GM19351 (cell line): ENCODE data around the gene AACS.

Experiments
- ATAC-seq: cut with Tn5 transposase; IDR thresholded peaks from one replicate; pipeline ENCODE4 v1.9.1; 2021; ENCODE audit warnings: mild to moderate bottlenecking, moderate library complexity; ENCODE audit not compliant: unreplicated experiment

Gene AACS

GRCh38 chr12:125149160-125150108 is 84.2 kb downstream of the AACS start:
- peak; percentile 92 for ATAC-seq

DNA sequence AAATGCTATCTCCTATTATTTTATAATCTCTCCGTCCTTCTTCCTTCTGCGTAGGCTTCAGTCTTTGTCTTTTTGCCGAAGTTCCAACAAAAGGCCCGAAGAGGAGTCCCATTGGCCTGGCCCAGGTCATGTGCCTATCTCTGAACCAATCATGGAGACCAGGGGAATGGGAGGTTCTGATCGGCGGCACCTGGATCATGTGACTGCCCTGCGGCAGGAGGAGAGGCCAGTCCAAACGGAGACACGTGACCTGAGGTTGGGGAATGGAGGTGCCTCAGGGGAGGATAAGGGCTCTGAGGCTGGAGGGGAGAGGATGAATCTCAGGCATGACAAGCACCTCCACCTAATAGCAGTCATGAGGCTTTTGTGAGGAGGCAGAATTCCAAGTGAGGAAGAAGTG is 86.0 kb downstream of the AACS start:
- ATAC-seq, result no peak

GRCh38 chr12:125152463-125152862 is 87.2 kb downstream of the AACS start:
- ATAC-seq, result no peak

DNA sequence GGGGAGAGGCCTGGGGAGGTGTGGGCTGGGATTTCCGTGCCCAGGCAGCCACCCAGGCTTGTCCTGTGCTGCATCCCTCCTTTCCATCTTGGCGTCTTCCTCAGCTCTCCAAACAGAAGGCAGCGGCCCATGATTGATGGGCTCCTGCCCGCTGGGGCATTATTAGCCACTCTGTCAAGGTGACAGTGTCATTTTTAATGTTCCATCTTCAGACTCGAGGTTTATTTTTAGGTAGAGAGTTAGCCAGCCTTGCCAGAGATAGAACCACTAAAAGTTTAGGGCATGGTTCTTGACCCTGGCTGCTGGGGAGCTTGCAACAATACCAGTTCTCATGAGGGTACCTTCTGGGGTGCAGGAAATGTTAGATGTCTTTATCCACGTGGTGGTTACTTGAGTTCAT is 90.1 kb downstream of the AACS start:
- no peak for ATAC-seq

DNA sequence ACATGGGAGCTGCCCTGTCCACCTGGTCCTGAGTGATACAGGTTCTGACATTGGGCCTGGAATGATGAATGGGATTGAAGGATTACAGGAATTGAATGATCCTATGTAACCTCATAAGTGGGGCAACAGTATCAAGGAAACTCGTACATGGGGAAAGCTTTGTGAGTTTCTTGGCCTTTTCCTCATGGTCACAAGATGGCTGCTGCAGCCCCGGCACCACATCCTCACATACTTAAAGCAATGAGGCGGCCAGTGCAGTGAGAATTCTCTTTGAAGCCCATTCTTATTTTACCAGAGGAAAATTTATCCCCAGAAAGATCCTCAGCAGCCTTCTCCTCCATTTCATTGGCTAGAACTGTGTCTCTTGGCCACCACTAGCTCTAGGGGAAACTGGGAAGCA is 91.9 kb downstream of the AACS start:
- ATAC-seq, result no peak

- ATAC-seq, result no peak
Measured at GRCh38 chr12:125159702-125160101, 94.5 kb downstream of the AACS start.

- ATAC-seq, result no peak
Measured at GRCh38 chr12:125160281-125160955, 95.2 kb downstream of the AACS start.

- no peak for ATAC-seq
Measured at GRCh38 chr12:125161712-125162022, 96.4 kb downstream of the AACS start.

GRCh38 chr12:125162489-125163028 is 97.3 kb downstream of the AACS start:
- no peak for ATAC-seq

DNA sequence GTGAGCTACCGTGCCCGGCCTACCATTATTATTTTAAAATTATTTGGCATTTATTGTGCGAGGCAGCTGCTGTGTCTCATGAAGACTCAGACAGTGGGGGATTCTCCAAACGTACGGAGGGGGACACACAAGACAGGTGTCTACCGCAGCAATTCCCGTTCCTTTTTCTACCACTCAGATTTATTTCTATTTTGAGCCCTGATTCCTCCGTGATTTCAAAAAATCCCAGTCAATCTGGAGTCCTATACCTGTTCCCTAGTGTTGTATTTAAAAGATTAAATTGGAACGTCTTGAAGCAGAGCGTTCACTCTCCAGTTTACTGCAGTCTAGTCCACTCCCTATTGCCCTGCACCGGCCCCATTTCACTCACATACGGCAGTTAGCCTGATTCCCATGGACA is 97.9 kb downstream of the AACS start:
- no peak for ATAC-seq

DNA sequence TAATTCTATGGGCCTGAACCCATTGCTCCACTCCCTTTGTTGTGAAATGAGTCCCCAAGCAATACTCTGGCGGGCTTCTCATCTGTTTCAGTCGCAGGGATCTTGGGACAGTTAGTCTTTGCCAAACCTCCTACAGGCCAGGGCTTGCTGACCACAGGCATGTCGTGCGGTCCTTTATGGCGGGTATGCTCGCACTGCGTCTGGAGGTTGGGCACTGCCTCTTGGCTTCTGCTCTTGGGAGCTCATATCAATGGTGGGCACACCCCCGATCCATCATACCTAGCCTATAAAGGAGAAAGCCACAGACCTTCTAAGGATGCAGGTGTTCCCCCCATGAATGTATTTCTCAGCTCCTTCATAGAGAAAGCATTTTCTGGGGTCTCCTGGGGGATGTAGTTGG is 99.3 kb downstream of the AACS start:
- no peak for ATAC-seq

DNA sequence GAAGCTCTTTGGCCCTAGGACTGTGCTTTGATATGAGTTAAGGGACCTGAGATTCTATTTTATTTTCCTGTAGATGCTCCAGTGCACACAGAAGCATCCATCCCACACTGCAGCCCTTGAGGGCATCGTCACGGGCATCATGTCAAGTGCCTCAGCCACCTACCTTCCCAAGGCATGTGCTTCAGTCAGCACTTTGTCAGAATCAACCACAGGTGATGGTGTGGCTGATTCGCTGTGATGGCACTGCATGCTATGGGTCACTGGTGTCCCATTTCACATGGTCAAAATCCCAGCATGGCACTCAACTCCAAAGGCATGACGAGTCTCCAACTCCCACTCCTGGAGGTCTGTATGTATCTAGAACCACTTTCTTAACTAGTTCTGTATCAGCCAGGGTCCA is 100.8 kb downstream of the AACS start:
- no peak for ATAC-seq

DNA sequence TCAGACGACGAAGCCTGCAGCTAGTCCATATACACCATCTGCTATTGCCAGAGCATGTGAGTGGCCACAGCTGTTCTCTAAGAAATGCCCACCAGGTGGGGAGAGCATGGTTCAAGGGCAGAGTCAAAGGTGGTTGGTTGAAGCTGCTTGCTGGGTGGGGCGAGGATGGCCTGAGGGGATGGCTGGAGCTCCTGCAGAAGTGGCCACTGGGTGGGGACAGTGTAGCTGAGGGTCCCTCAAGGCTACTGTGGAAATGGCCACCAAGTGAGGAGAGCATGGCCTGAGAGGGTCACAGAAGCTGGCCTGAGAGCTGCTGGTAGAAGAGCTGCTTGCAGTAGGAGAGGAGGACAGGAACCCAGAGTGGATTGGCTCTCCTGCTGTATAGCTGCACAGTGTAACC is 102.4 kb downstream of the AACS start:
- ATAC-seq, result no peak

GRCh38 chr12:125169451-125169850 is 104.2 kb downstream of the AACS start:
- no peak for ATAC-seq

DNA sequence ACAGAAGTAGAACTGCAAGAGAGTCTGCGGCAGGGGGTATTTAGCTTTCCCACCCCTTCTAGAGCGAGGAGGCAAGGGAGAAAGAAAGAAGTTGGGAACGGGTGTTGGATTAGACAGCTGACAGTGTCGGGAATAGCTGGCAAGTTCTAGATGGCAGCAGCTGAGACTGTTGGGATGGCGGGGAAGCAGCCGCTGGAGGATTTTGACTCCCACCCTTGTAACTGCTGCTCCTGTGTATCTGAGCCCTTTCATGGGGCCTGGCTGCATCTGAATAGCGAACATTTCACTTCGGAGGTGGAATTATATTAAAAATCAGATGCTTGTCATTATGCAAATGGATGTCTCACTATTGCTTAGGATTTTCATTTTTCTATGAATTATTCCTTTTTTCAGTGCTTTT is 104.6 kb downstream of the AACS start:
- ATAC-seq, result no peak

- ATAC-seq, result no peak
Measured at GRCh38 chr12:125171267-125171666, 106.0 kb downstream of the AACS start.

DNA sequence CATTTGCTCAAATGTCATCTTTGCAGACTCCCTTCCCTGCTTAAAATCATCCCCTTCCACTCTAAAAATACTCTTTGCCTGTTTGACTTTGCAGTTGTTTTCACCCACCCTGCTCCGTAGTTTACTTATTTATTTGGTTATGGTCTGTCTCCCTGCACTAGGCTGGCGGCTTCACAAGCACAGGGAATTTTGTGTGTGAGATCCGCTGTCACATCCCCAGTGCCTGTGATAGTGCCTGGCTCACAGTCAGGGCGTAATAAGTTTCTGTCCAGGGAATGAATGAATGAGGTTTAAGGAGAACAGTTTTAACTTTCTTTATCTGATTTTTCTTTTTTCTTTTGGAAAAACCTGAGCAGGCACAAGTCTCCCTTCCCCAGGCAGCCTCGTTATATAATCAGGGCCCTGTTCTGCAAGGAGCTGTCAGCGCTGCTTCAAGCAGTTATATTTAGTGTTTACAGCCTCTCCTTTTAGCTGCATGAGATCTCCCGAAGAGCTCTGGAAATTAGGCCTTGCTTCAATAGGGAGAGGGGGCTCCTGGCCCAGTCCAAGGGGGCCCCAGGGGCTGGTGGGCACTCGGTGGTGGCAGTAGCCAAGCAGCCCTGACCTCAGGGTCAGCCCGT is 107.1 kb downstream of the AACS start:
- no peak for ATAC-seq

- ATAC-seq, result no peak
Measured at GRCh38 chr12:125175576-125175975, 110.3 kb downstream of the AACS start.

DNA sequence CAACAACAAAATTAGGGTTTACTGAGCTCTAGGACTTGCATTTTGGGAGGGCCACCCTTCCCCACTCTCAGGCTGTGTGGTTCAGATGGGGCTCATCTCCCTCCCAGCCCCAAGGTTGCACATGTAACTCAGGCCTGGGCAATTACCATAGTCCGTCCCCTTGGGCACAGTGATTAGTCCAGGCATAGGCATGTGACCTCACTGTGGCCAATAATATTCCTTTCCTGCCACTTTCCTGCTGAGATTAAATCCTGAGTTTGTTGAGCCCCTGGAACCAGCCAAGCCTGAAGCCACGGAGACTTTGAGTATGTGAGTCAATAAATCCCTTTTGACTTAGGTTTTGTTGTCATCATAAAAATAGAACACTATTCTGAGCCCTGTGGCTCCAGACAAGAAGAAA is 113.0 kb downstream of the AACS start:
- no peak for ATAC-seq

DNA sequence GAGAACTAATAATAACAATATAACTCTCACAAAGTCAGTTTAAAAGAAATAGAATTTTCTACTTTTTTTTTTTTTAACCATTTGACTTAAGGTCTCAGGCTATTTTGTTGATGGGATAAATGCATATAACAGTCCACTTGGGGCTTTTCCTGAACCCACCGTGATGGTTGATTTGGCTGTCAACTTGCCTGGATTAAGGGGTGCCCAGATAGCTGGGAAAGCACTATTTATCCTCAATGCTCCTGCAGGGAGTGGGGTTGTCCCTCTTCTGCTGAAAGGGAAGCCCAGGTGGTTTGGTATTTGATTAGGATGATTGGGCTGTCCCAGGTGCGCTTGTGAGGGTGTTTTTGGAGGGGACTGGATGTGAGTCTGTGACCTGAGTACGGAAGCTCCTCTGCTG is 114.9 kb downstream of the AACS start:
- ATAC-seq, result no peak

DNA sequence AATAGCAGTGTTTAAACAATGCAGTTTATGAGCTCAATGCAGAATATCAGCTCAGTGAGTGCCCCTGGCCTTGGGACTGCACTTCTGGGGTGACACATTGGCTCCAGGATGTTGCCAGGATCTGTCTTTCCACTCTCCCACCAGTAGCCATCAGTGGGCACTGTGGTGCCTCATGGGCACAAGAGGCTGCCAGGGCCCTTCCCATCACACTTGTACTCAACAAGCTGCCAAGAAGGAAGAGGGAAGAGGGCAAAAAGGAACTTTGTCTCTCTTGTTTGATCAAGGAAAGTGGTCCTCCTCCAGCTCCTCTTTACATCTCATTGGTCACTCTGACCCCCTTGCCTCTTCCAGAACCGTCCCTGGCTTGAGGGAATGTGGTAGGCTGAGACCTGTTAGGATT is 115.9 kb downstream of the AACS start:
- ATAC-seq, result no peak
